GM10248 (cell line): Measurements from ENCODE around the gene RTL1.

Experiments
- CTCF ChIA-PET: fragments of 300-600 bp; sonication (Branson Sonifier 250); formaldehyde crosslinking; extraction: SDS; loops from one replicate; lab custom pipeline; 2021; ENCODE audit warnings: antibody characterized with exemption; lab: Yijun Ruan, JAX
- POLR2A ChIA-PET: fragments of 350-650 bp; sonication (Branson Sonifier 250); formaldehyde crosslinking; extraction: SDS; loops from one replicate; lab custom pipeline; 2020; ENCODE audit warnings: antibody characterized with exemption; lab: Yijun Ruan, JAX
- DNase-seq: peaks from one replicate; pipeline ENCODE4 v3.0.0; 2012; ENCODE audit errors: extremely low spot score
- CTCF ChIP-seq: IDR thresholded peaks from 2 replicates; pipeline ENCODE4 v1.5.1; 2012; ENCODE audit warnings: mild to moderate bottlenecking, low read depth; ENCODE audit errors: extremely low read depth, missing control alignments, control extremely low read depth

RTL1 gene

GRCh38 chr14:100903672-100904185 lies at the start of gene RTL1:
TSS of gene RTL1 (minus strand) at chr14:100903722. CDS start at chr14:100884788, 18,934 bp downstream.
- ChIA-PET CTCF (no interaction called here), POLR2A (no interaction called here)
- no peak for TF ChIP-seq CTCF

GRCh38 chr14:100950024-100950423 lies 46.5 kb upstream of the RTL1 start:
- TF ChIP-seq CTCF, result no peak
- CTCF ChIA-PET, result no interaction called here
- POLR2A ChIA-PET, result no interaction called here
- DNase-seq, result no peak

More at GRCh38 chr14:100903672-100904185, at the start of gene RTL1:
- no peak for DNase-seq

GRCh38 chr14:100944052-100944451 lies 40.5 kb upstream of the RTL1 start:
- DNase-seq, result no peak
- ChIA-PET CTCF (no interaction called here), POLR2A (no interaction called here)
- no peak for TF ChIP-seq CTCF

- CTCF ChIA-PET, result no interaction called here
- POLR2A ChIA-PET, result no interaction called here
- DNase-seq, result no peak
- no peak for TF ChIP-seq CTCF
These were observed 26.7 kb upstream of the RTL1 start for GRCh38 chr14:100930270-100930669.

- TF ChIP-seq CTCF, result no peak
- CTCF ChIA-PET, result no interaction called here
- DNase-seq, result no peak
- POLR2A ChIA-PET, result no interaction called here
These were observed 12.0 kb upstream of the RTL1 start for GRCh38 chr14:100915560-100915959.

- ChIA-PET POLR2A (no interaction called here), CTCF (no interaction called here)
- TF ChIP-seq CTCF, result no peak
- DNase-seq, result no peak
These were observed 11.1 kb upstream of the RTL1 start for GRCh38 chr14:100914597-100915021.
